ENCODE measurements around the gene LMX1B.

Gene LMX1B

GRCh38 chr9:126591922-126592321 lies 21.8 kb upstream of the LMX1B start:
- no peaks in the 10 kb centered on the region for H3K4me1 ChIP-seq (ENCODE audit: control insufficient read depth in 1 of 2, insufficient read depth in 1 of 2, low read depth in 1 of 2, low read length in 1 of 2)
- no peaks in the 10 kb centered on the region for H3K36me3 ChIP-seq
- peaks cover 98% of the 10 kb centered on the region for H3K27me3 ChIP-seq
- no peaks in the 10 kb centered on the region for H3K9me3 ChIP-seq
- H3K4me3 ChIP-seq (ENCODE audit: low read depth in 1 of 2, low read length in 1 of 2), result no peak overlapping the region
- H3K27ac ChIP-seq, result no peak overlapping the region
- TF ChIP-seq CTCF (IDR thresholded peaks at IDR 0.05), result no peak

- Histone ChIP-seq H3K4me1 (ENCODE audit: control insufficient read depth in 1 of 2, insufficient read depth in 1 of 2, low read depth in 1 of 2, low read length in 1 of 2) (no peaks in the 10 kb centered on the region), H3K27ac (no peak overlapping the region), H3K27me3 (peaks cover 98% of the 10 kb centered on the region), H3K36me3 (no peaks in the 10 kb centered on the region), H3K4me3 (ENCODE audit: low read depth in 1 of 2, low read length in 1 of 2) (no peak overlapping the region), H3K9me3 (no peaks in the 10 kb centered on the region)
- TF ChIP-seq CTCF (IDR thresholded peaks at IDR 0.05), result no peak
Observed at GRCh38 chr9:126592461-126592860, 21.3 kb upstream of the LMX1B start.

- Histone ChIP-seq H3K9me3 (no peaks in the 10 kb centered on the region), H3K27ac (no peak overlapping the region), H3K27me3 (peaks cover 100% of the 10 kb centered on the region), H3K36me3 (no peaks in the 10 kb centered on the region), H3K4me1 (ENCODE audit: control insufficient read depth in 1 of 2, insufficient read depth in 1 of 2, low read depth in 1 of 2, low read length in 1 of 2) (no peaks in the 10 kb centered on the region), H3K4me3 (ENCODE audit: low read depth in 1 of 2, low read length in 1 of 2) (no peak overlapping the region)
- TF ChIP-seq CTCF (IDR thresholded peaks at IDR 0.05), result no peak
Observed at GRCh38 chr9:126595982-126596381, 17.7 kb upstream of the LMX1B start.

- Histone ChIP-seq H3K36me3 (no peaks in the 10 kb centered on the region), H3K27ac (no peak overlapping the region), H3K9me3 (no peaks in the 10 kb centered on the region)
Observed at GRCh38 chr9:126599047-126599650, 14.6 kb upstream of the LMX1B start.

GRCh38 chr9:126604059-126605055 lies 9.4 kb upstream of the LMX1B start:
- no peak for TF ChIP-seq CTCF (IDR thresholded peaks at IDR 0.05)
- Histone ChIP-seq H3K4me3 (ENCODE audit: low read depth in 1 of 2, low read length in 1 of 2) (no peak overlapping the region), H3K36me3 (no peaks in the 10 kb centered on the region), H3K4me1 (ENCODE audit: control insufficient read depth in 1 of 2, insufficient read depth in 1 of 2, low read depth in 1 of 2, low read length in 1 of 2) (no peaks in the 10 kb centered on the region), H3K27ac (no peak overlapping the region), H3K27me3 (peaks cover 100% of the 10 kb centered on the region), H3K9me3 (no peaks in the 10 kb centered on the region)

More at GRCh38 chr9:126599047-126599650, 14.6 kb upstream of the LMX1B start:
- no peak overlapping the region for H3K4me3 ChIP-seq (ENCODE audit: low read depth in 1 of 2, low read length in 1 of 2)
- TF ChIP-seq CTCF (IDR thresholded peaks at IDR 0.05), result no peak
- no peaks in the 10 kb centered on the region for H3K4me1 ChIP-seq (ENCODE audit: control insufficient read depth in 1 of 2, insufficient read depth in 1 of 2, low read depth in 1 of 2, low read length in 1 of 2)
- peaks cover 100% of the 10 kb centered on the region for H3K27me3 ChIP-seq
